SK-N-SH (cell line): ENCODE measurements around the gene GALNT17. TPM values are rescaled to one million over a fixed set of nuclear protein-coding genes. Genes with fewer than 3 reads are reported as not detected.
"Not testable (repeated sequence)": the region's sequence is repeated elsewhere in the genome, so short reads cannot be mapped to it uniquely, and the experiment has no call there.

Experiments used
- CTCF ChIA-PET: fragments of 300-600, 350-600 bp; formaldehyde crosslinking; extraction: SDS; loops from one replicate; lab custom pipeline; 2021; lab: Yijun Ruan, JAX
- POLR2A ChIA-PET: fragments of 350-600 bp; sonication (Branson Sonifier 250); formaldehyde crosslinking; extraction: SDS; loops from one replicate; lab custom pipeline; 2020; ENCODE audit warnings: antibody characterized with exemption, inconsistent platforms; lab: Yijun Ruan, JAX
- DNase-seq: peaks from one replicate; pipeline ENCODE4 v3.0.0; 2012
- H2AFZ ChIP-seq: fragments of 200-600 bp; sonication (generic); 2 replicates; pipeline ENCODE4 v1.8.1; 2016; ENCODE audit warnings: antibody characterized with exemption, mild to moderate bottlenecking, low read depth
- H3F3A ChIP-seq: fragments of 200-600 bp; sonication (generic); replicated peaks from 2 replicates; pipeline ENCODE3; 2016; ENCODE audit warnings: antibody characterized with exemption, mild to moderate bottlenecking; ENCODE audit not compliant: insufficient read depth
- H3K27ac ChIP-seq, 2 experiments: fragments of 200-500 bp in 1 of 2; fragments of 200-600 bp in 1 of 2; sonication (Bioruptor generic) in 1 of 2; sonication (generic), shearing (Covaris generic) in 1 of 2; 2 replicates each; pipeline versions ENCODE4 v1.5.1 to v1.6.1; 2014 to 2016; ENCODE audit warnings: low read depth in 2 of 2, inconsistent platforms in 1 of 2, low read length in 1 of 2, mild to moderate bottlenecking in 1 of 2, mixed read lengths in 1 of 2
- H3K27me3 ChIP-seq: fragments of 200-600 bp; sonication (generic), shearing (Covaris generic); 2 replicates; pipeline ENCODE4 v1.6.1; 2016; ENCODE audit warnings: mixed run types; ENCODE audit not compliant: insufficient read depth
- H3K36me3 ChIP-seq, 2 experiments: fragments of 200-500 bp in 1 of 2; fragments of 200-600 bp in 1 of 2; sonication (Bioruptor generic) in 1 of 2; sonication (generic) in 1 of 2; replicated peaks in 1 of 2; 2 replicates each; pipeline versions ENCODE3 to v1.5.1; 2014 to 2016; ENCODE audit warnings: low read length in 1 of 2, mild to moderate bottlenecking in 1 of 2; ENCODE audit not compliant: insufficient read depth in 2 of 2, control insufficient read depth in 1 of 2
- H3K4me1 ChIP-seq, 2 experiments: fragments of 200-500 bp in 1 of 2; fragments of 200-600 bp in 1 of 2; sonication (Bioruptor generic) in 1 of 2; sonication (generic), shearing (Covaris generic) in 1 of 2; 2 replicates each; pipeline versions ENCODE4 v1.5.1 to v1.6.1; 2014 to 2016; ENCODE audit warnings: low read depth in 1 of 2, low read length in 1 of 2, mixed run types in 1 of 2; ENCODE audit not compliant: insufficient read depth in 2 of 2, control insufficient read depth in 1 of 2
- H3K4me2 ChIP-seq: fragments of 200-600 bp; sonication (generic), shearing (Covaris generic); 2 replicates; pipeline ENCODE4 v1.6.1; 2017; ENCODE audit warnings: mixed run types
- H3K4me3 ChIP-seq, 2 experiments: fragments of 200-500 bp in 1 of 2; fragments of 200-600 bp in 1 of 2; sonication (Bioruptor generic) in 1 of 2; sonication (generic), shearing (Covaris generic) in 1 of 2; 2 replicates each; pipeline versions ENCODE4 v1.5.1 to v1.8.1; 2014 to 2016; ENCODE audit warnings: low read depth in 2 of 2, inconsistent platforms in 1 of 2, low read length in 1 of 2, mild to moderate bottlenecking in 1 of 2, mixed read lengths in 1 of 2, moderate library complexity in 1 of 2
- H3K79me2 ChIP-seq: fragments of 200-600 bp; sonication (generic); 2 replicates; pipeline ENCODE4 v1.8.1; 2017; ENCODE audit warnings: mild to moderate bottlenecking; ENCODE audit not compliant: insufficient read depth
- H3K9ac ChIP-seq: fragments of 200-600 bp; sonication (generic); 2 replicates; pipeline ENCODE4 v1.6.1; 2017; ENCODE audit warnings: mixed run types
- H3K9me2 ChIP-seq: fragments of 200-600 bp; sonication (generic); 2 replicates; pipeline ENCODE4 v1.6.1; 2017; ENCODE audit warnings: mixed run types
- H3K9me3 ChIP-seq: fragments of 200-600 bp; sonication (generic); 2 replicates; pipeline ENCODE4 v1.6.1; 2017; ENCODE audit warnings: mixed run types, mild to moderate bottlenecking, moderate library complexity
- H4K20me1 ChIP-seq: fragments of 200-600 bp; sonication (generic); 2 replicates; pipeline ENCODE4 v1.6.1; 2017; ENCODE audit warnings: mild to moderate bottlenecking, mixed run types; ENCODE audit not compliant: insufficient read depth
- ELF1 ChIP-seq: IDR thresholded peaks from 2 replicates; pipeline ENCODE4 v1.4.0; 2012
- EP300 ChIP-seq, 2 experiments: IDR thresholded peaks; 2 replicates each; pipeline versions ENCODE4 v1.4.0 to v1.6.1; 2012; ENCODE audit warnings: borderline replicate concordance in 1 of 2, low read depth in 1 of 2, low read length in 1 of 2
- FOSL2 ChIP-seq: IDR thresholded peaks from 2 replicates; pipeline ENCODE4 v1.4.0; 2012; ENCODE audit warnings: low read depth, mild to moderate bottlenecking, moderate library complexity, borderline replicate concordance
- MXI1 ChIP-seq: IDR thresholded peaks from 2 replicates; pipeline ENCODE4 v1.6.1; 2012; ENCODE audit warnings: mild to moderate bottlenecking, low read depth, low read length, improper control_type of control experiment
- NFIC ChIP-seq: IDR thresholded peaks from 2 replicates; pipeline ENCODE4 v1.4.0; 2012; ENCODE audit warnings: borderline replicate concordance
- POLR2AphosphoS5 ChIP-seq: IDR thresholded peaks from 2 replicates; pipeline ENCODE4 v1.6.1; 2012; ENCODE audit warnings: low read depth, low read length
- SIN3A ChIP-seq: IDR thresholded peaks from 2 replicates; pipeline ENCODE4 v1.6.1; 2012; ENCODE audit warnings: low read depth, mild to moderate bottlenecking, low read length, moderate library complexity, borderline replicate concordance
- TAF1 ChIP-seq: IDR thresholded peaks from 2 replicates; pipeline ENCODE4 v1.6.1; 2012; ENCODE audit warnings: low read depth, mild to moderate bottlenecking, low read length, moderate library complexity, borderline replicate concordance
- YY1 ChIP-seq: IDR thresholded peaks from 2 replicates; pipeline ENCODE4 v1.4.0; 2012; ENCODE audit warnings: low read depth, mild to moderate bottlenecking
- WGBS: methylation state at CpG from one replicate; pipeline ENCODE4 v1.1.6; 2017; ENCODE audit warnings: low lambda C conversion rate; 5-methylcytosine and 5-hydroxymethylcytosine counted together
- polyA plus RNA-seq, 3 experiments: library from polyadenylated mRNA; depleted of rRNA; stranded (reverse); fragments of >200 nt; gene quantifications; 2 replicates each; pipeline ENCODE4 v1.2.3, GENCODE V29; 2012
- TF ChIP-seq, protein P1 (sequence below): fragments of 150-350 bp; IDR thresholded peaks from 2 replicates; pipeline ENCODE4 v1.6.1; 2017; ENCODE audit warnings: antibody characterized with exemption, low read length, low read depth, borderline replicate concordance

GALNT17 gene
- polyA plus RNA-seq, 1 of the 3 experiments (the other 2 are of a cell fraction) = not detected

DNA sequence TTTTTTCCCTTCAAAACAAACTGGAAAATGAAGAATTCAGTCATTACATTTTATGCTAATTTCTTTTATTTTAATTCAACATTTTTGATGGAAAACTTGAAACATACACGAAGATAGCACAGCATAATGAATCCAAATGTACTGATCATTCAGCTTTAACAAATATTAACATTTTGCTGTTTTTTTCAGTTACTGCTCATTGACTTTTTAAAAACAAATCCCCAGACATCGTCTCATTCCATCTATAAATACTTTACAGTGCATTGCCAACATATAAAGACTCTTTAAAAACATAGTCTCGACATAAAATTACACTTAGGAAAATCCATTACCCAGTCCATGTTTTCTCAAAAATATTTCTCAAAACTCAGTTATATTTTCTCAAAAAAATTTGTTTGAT lies 452.3 kb downstream of the GALNT17 start:
- H4K20me1 ChIP-seq = no peaks in the 10 kb centered on the region
- POLR2A ChIA-PET = no interaction called here
- H3K9ac ChIP-seq = no peak overlapping the region

DNA sequence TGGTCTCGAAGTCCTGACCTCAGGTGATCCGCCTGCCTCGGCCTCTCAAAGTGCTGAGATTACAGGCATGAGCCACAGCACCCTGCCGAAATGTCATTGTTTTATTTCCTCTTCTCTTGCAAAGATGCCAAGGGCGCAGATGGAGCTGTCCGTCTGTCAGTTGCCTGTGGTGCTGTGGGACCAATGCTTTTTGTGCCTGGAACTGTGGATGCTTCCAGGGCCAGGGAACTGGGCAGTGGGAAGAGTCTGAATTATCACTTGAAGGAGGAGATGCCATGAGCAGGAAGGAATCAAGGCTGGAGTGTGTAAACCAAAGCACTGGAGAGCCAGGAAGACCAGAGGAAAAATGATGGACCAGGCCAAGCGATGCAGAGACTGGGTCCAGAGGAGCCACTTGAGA lies 459.9 kb downstream of the GALNT17 start:
- no peak overlapping the region for H3K4me2 ChIP-seq
- TF ChIP-seq POLR2AphosphoS5 (no peak), MXI1 (no peak), TAF1 (no peak), EP300 (IDR thresholded peaks at IDR 0.05; ENCODE audit: borderline replicate concordance in 1 of 2, low read depth in 1 of 2, low read length in 1 of 2) (no peak)
- TF ChIP-seq, protein P1, sequence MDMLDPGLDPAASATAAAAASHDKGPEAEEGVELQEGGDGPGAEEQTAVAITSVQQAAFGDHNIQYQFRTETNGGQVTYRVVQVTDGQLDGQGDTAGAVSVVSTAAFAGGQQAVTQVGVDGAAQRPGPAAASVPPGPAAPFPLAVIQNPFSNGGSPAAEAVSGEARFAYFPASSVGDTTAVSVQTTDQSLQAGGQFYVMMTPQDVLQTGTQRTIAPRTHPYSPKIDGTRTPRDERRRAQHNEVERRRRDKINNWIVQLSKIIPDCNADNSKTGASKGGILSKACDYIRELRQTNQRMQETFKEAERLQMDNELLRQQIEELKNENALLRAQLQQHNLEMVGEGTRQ = no peak
- TF ChIP-seq, all 33 proteins: peak for 0
- H3K9me3 ChIP-seq = peaks cover 5% of the 10 kb centered on the region; the same call in 1 of the 2 replicates
- no peak overlapping the region for H2AFZ ChIP-seq
- H3K27me3 ChIP-seq = no peaks in the 10 kb centered on the region
- no peaks in the 10 kb centered on the region for H3K79me2 ChIP-seq
- no peaks in the 10 kb centered on the region for H4K20me1 ChIP-seq
- WGBS = 37% methylated on average over 7 of the region's 7 CpGs
- no peaks in the 10 kb centered on the region for H3K9me2 ChIP-seq
- no peak for DNase-seq
- H3K4me1 ChIP-seq = no peaks in the 10 kb centered on the region
- H3K27ac ChIP-seq = no peak overlapping the region
- no peak overlapping the region for H3K4me3 ChIP-seq
- H3K9ac ChIP-seq = no peak overlapping the region
- H3F3A ChIP-seq = no peaks in the 10 kb centered on the region
- CTCF ChIA-PET = interaction anchor here (1.0 kb wide), 1 partner anchor 35 kb away, joined by 3 read pairs; no protein-coding TSS in a partner anchor
- H3K36me3 ChIP-seq = no peaks in the 10 kb centered on the region
- POLR2A ChIA-PET = no interaction called here

More for the DNA sequence above, 452.3 kb downstream of the GALNT17 start:
- Histone ChIP-seq H3F3A (no peaks in the 10 kb centered on the region), H3K4me2 (no peak overlapping the region), H2AFZ (no peak overlapping the region), H3K27me3 (no peaks in the 10 kb centered on the region), H3K9me2 (no peaks in the 10 kb centered on the region), H3K79me2 (no peaks in the 10 kb centered on the region), H3K36me3 (no peaks in the 10 kb centered on the region), H3K9me3 (0 out of 2 replicates have a peak, but pooled peaks cover 5% of the 10 kb centered on the region), H3K4me3 (no peak overlapping the region), H3K27ac (no peak overlapping the region), H3K4me1 (no peaks in the 10 kb centered on the region)
- CTCF ChIA-PET = interaction anchor here (0.6 kb wide), 1 partner anchor 910 kb away, joined by 3 read pairs; no protein-coding TSS in a partner anchor
- no peak for DNase-seq
- WGBS = 2% methylated on average over 3 of the region's 3 CpGs
- no peak for TF ChIP-seq YY1
- no peak for TF ChIP-seq NFIC
- TF ChIP-seq FOSL2 = no peak
- no peak for TF ChIP-seq TAF1
- no peak for TF ChIP-seq ELF1
- TF ChIP-seq, protein P1 = no peak
- no peak for TF ChIP-seq SIN3A

DNA sequence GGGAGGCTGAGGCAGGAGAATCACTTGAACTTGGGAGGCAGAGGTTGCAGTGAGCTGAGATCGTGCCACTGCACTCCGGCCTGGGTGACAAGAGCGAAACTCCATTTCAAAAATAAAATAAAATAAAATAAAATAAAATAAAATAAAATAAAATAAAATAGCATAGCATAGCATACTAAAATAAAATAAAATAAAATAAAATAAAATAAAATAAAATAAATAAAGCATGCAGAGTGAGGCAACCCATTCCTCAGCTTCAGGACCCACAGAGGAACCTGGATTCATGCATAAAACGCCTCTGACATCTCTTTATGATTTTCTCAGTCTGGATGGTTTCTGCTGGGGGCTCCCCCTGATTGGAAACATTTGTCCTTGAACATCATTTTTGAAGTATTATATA lies 460.4 kb downstream of the GALNT17 start:
- H3K4me1 ChIP-seq, H3K79me2 ChIP-seq, H3K27me3 ChIP-seq, POLR2A ChIA-PET, DNase-seq, H3K9me2 ChIP-seq, H3F3A ChIP-seq, H3K27ac ChIP-seq, H3K4me3 ChIP-seq, H3K36me3 ChIP-seq, H3K9me3 ChIP-seq, H4K20me1 ChIP-seq, H3K4me2 ChIP-seq, H2AFZ ChIP-seq, H3K9ac ChIP-seq: not testable (repeated sequence)
- CTCF ChIA-PET = interaction anchor here (1.0 kb wide), 1 partner anchor 35 kb away, joined by 3 read pairs; no protein-coding TSS in a partner anchor
- 26% methylated on average over 4 of the region's 4 CpGs for WGBS
